Liver (tissue), 9 donors: ENCODE measurements around the gene MYH11. TPM values are rescaled to one million over a fixed set of nuclear protein-coding genes. Genes with fewer than 3 reads are reported as not detected.

ENCODE experiments used
- DNase-seq: peaks from one replicate; pipeline ENCODE4 v3.0.0-alpha.2; 2017; ENCODE audit warnings: low spot score
- H3K27ac ChIP-seq, 2 donors: one replicate each; pipeline ENCODE4 v1.7.0; 2013; ENCODE audit warnings: inconsistent platforms in 2 of 2, low read length in 2 of 2, control low read depth in 1 of 2, low read depth in 1 of 2, mild to moderate bottlenecking in 1 of 2
- H3K27me3 ChIP-seq, 4 donors: one replicate each; pipeline versions ENCODE4 v1.6.1 to v1.7.0; 2013; ENCODE audit warnings: low read length in 3 of 4, inconsistent platforms in 1 of 4, mild to moderate bottlenecking in 1 of 4, moderate library complexity in 1 of 4; ENCODE audit not compliant: control insufficient read depth in 4 of 4, insufficient read depth in 4 of 4
- H3K36me3 ChIP-seq, 4 donors: one replicate each; pipeline versions ENCODE4 v1.6.1 to v1.7.0; 2013; ENCODE audit warnings: low read length in 3 of 4, mild to moderate bottlenecking in 3 of 4, low read depth in 1 of 4, moderate library complexity in 1 of 4; ENCODE audit not compliant: control insufficient read depth in 4 of 4, insufficient read depth in 3 of 4
- H3K4me1 ChIP-seq, 4 donors: one replicate each; pipeline versions ENCODE4 v1.6.1 to v1.7.0; 2013; ENCODE audit warnings: low read length in 3 of 4, mild to moderate bottlenecking in 3 of 4, moderate library complexity in 1 of 4; ENCODE audit not compliant: control insufficient read depth in 4 of 4, insufficient read depth in 4 of 4
- H3K4me3 ChIP-seq, 3 donors: one replicate each; pipeline versions ENCODE4 v1.6.1 to v1.7.0; 2013; ENCODE audit warnings: low read length in 3 of 3, control low read depth in 1 of 3, low read depth in 1 of 3, mild to moderate bottlenecking in 1 of 3
- H3K9ac ChIP-seq, 2 donors: one replicate each; pipeline ENCODE4 v1.7.0; 2013; ENCODE audit warnings: low read length in 2 of 2, mild to moderate bottlenecking in 2 of 2, moderate library complexity in 2 of 2, control low read depth in 1 of 2, low read depth in 1 of 2
- H3K9me3 ChIP-seq, 4 donors: one replicate each; pipeline versions ENCODE4 v1.6.1 to v1.7.0; 2013; ENCODE audit warnings: low read length in 3 of 4; ENCODE audit not compliant: control insufficient read depth in 4 of 4
- EGR1 ChIP-seq, 2 donors: IDR thresholded peaks; 2 replicates each; pipeline ENCODE4 v1.6.1; 2016 to 2018; ENCODE audit warnings: antibody characterized with exemption in 2 of 2, low read depth in 2 of 2
- FOXA1 ChIP-seq: IDR thresholded peaks from 2 replicates; pipeline ENCODE4 v1.6.1; 2016; ENCODE audit warnings: antibody characterized with exemption
- GABPA ChIP-seq, 2 donors: IDR thresholded peaks in 1 of 2; conservative IDR thresholded peaks in 1 of 2; 2 replicates each; pipeline ENCODE4 v1.6.1; 2016; ENCODE audit warnings: antibody characterized with exemption in 2 of 2, mild to moderate bottlenecking in 1 of 2, moderate library complexity in 1 of 2
- HNF4A ChIP-seq, 2 donors: conservative IDR thresholded peaks; 2 replicates each; pipeline ENCODE4 v1.6.1; 2016; ENCODE audit warnings: antibody characterized with exemption in 2 of 2, mild to moderate bottlenecking in 2 of 2
- HNF4G ChIP-seq: IDR thresholded peaks from 2 replicates; pipeline ENCODE4 v1.6.1; 2016; ENCODE audit warnings: antibody characterized with exemption
- JUND ChIP-seq, 2 donors: IDR thresholded peaks; 2 replicates each; pipeline ENCODE4 v1.6.1; 2016; ENCODE audit warnings: antibody characterized with exemption in 2 of 2
- NR2F2 ChIP-seq: IDR thresholded peaks from 2 replicates; pipeline ENCODE4 v1.6.1; 2016; ENCODE audit warnings: antibody characterized with exemption
- RXRA ChIP-seq, 2 donors: IDR thresholded peaks; 2 replicates each; pipeline ENCODE4 v1.6.1; 2017 to 2018; ENCODE audit warnings: antibody characterized with exemption in 2 of 2, mild to moderate bottlenecking in 1 of 2
- SP1 ChIP-seq: IDR thresholded peaks from 2 replicates; pipeline ENCODE4 v1.6.1; 2018; ENCODE audit warnings: antibody characterized with exemption, mild to moderate bottlenecking
- TAF1 ChIP-seq: conservative IDR thresholded peaks from 2 replicates; pipeline ENCODE4 v1.6.1; 2016; ENCODE audit warnings: antibody characterized with exemption, mild to moderate bottlenecking
- YY1 ChIP-seq: IDR thresholded peaks from 2 replicates; pipeline ENCODE4 v1.6.1; 2016; ENCODE audit warnings: antibody characterized with exemption, mild to moderate bottlenecking
- ZBTB33 ChIP-seq: IDR thresholded peaks from 2 replicates; pipeline ENCODE4 v1.6.1; 2016; ENCODE audit warnings: antibody characterized with exemption
- WGBS: extraction: QIAGEN DNeasy Blood & Tissue Kit; methylation state at CpG from one replicate; pipeline ENCODE4 v1.1.7; 2013; 5-methylcytosine and 5-hydroxymethylcytosine counted together
- polyA plus RNA-seq, 2 donors: library from polyadenylated mRNA; stranded (reverse) in 1 of 2; unstranded in 1 of 2; fragments of 200-250 nt in 1 of 2; fragments of >200 nt in 1 of 2; fragmentation: Nextera tagmentation in 1 of 2; extraction: Ambion mirVana in 1 of 2; gene quantifications; one replicate each; pipeline versions ENCODE4 v1.2.1 to v1.2.3, GENCODE V29; 2013 to 2015
- total RNA-seq, 2 donors: library from RNA; depleted of rRNA; stranded (reverse); fragments of >200 nt; gene quantifications; one replicate each; pipeline ENCODE4 v1.2.3, GENCODE V29; 2014
- TF ChIP-seq, protein P1 (sequence below): IDR thresholded peaks from 2 replicates; pipeline ENCODE4 v1.6.1; 2016; ENCODE audit warnings: antibody characterized with exemption
- TF ChIP-seq, protein P2 (sequence below): IDR thresholded peaks from 2 replicates; pipeline ENCODE4 v1.6.1; 2016; ENCODE audit warnings: antibody characterized with exemption
- TF ChIP-seq, protein P3 (sequence below): fragments of 150-350 bp; IDR thresholded peaks from 2 replicates; pipeline ENCODE4 v1.5.1; 2017; ENCODE audit warnings: improper control_type of control experiment, low read depth, low read length; ENCODE audit not compliant: missing input control
- TF ChIP-seq, protein P4 (sequence below): IDR thresholded peaks from 2 replicates; pipeline ENCODE4 v1.6.1; 2016; ENCODE audit warnings: antibody characterized with exemption, mild to moderate bottlenecking
- donor health status: healthy.
- donor health status: healthy.
- donor health status: healthy.
- donor health status: healthy.
- donor health status: healthy.

The MYH11 gene
- total and polyA plus RNA-seq, 4 donors: 0.51 to 33.7 (median 4.0) TPM

DNA sequence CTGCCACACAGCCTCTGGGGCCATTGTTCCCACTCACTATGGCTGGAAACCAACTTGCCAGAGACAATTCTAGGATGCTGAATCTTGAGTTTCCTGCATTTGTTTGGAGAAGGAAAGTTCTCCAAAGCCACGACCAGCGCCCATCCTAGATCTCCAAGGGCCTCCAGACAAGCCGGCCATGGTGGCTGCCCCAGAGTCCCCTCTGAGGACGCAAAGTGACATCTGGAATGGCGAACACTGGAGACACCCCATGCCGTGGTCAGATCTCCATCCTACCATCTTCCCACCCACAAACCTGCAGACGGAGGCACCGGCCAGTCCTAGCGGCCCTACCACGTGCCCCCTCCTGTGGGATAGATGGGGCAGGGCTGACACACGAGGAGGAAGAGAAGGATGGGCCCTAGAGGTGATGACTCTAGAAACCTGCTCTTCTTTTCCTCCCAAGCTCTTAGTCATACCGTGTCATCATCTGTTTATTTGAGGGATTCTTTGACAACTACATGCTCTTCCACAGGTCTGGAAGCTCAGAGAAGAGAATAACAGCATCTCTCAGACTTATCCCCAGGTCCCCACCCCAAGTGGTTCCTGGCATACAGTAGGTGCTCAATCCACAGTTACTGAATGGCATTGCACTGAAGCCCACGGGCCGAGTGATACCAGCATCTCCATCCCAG, 71.3 kb downstream of the MYH11 start:
- Histone ChIP-seq H3K36me3 (no peaks in the 10 kb centered on the region), H3K9me3 (no peaks in the 10 kb centered on the region), H3K4me1 (no peaks in the 10 kb centered on the region), H3K4me3 (no peak overlapping the region), H3K9ac (no peak overlapping the region), H3K27ac (no peak overlapping the region), H3K27me3 (no peaks in the 10 kb centered on the region)
- no peak for DNase-seq
- TF ChIP-seq, protein P1, sequence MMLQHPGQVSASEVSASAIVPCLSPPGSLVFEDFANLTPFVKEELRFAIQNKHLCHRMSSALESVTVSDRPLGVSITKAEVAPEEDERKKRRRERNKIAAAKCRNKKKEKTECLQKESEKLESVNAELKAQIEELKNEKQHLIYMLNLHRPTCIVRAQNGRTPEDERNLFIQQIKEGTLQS: no peak
- TF ChIP-seq, protein P2, sequence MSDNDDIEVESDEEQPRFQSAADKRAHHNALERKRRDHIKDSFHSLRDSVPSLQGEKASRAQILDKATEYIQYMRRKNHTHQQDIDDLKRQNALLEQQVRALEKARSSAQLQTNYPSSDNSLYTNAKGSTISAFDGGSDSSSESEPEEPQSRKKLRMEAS: no peak
- TF ChIP-seq EGR1 (IDR thresholded peaks at IDR 0.05; ENCODE audit: low read depth in 2 of 2): no peak
- TF ChIP-seq YY1: no peak
- no peak for TF ChIP-seq GABPA (IDR thresholded peaks at IDR 0.05 in 1 of 2, conservative IDR thresholded peaks at IDR 0.05 in 1 of 2)
- no peak for TF ChIP-seq NR2F2
- no peak for TF ChIP-seq HNF4A (conservative IDR thresholded peaks at IDR 0.05)
- no peak for TF ChIP-seq TAF1
- no peak for TF ChIP-seq JUND (IDR thresholded peaks at IDR 0.05)
- TF ChIP-seq, protein P3, sequence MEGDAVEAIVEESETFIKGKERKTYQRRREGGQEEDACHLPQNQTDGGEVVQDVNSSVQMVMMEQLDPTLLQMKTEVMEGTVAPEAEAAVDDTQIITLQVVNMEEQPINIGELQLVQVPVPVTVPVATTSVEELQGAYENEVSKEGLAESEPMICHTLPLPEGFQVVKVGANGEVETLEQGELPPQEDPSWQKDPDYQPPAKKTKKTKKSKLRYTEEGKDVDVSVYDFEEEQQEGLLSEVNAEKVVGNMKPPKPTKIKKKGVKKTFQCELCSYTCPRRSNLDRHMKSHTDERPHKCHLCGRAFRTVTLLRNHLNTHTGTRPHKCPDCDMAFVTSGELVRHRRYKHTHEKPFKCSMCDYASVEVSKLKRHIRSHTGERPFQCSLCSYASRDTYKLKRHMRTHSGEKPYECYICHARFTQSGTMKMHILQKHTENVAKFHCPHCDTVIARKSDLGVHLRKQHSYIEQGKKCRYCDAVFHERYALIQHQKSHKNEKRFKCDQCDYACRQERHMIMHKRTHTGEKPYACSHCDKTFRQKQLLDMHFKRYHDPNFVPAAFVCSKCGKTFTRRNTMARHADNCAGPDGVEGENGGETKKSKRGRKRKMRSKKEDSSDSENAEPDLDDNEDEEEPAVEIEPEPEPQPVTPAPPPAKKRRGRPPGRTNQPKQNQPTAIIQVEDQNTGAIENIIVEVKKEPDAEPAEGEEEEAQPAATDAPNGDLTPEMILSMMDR: no peak
- TF ChIP-seq SP1: no peak
- no peak for TF ChIP-seq ZBTB33
- TF ChIP-seq HNF4G: no peak
- TF ChIP-seq, protein P4, sequence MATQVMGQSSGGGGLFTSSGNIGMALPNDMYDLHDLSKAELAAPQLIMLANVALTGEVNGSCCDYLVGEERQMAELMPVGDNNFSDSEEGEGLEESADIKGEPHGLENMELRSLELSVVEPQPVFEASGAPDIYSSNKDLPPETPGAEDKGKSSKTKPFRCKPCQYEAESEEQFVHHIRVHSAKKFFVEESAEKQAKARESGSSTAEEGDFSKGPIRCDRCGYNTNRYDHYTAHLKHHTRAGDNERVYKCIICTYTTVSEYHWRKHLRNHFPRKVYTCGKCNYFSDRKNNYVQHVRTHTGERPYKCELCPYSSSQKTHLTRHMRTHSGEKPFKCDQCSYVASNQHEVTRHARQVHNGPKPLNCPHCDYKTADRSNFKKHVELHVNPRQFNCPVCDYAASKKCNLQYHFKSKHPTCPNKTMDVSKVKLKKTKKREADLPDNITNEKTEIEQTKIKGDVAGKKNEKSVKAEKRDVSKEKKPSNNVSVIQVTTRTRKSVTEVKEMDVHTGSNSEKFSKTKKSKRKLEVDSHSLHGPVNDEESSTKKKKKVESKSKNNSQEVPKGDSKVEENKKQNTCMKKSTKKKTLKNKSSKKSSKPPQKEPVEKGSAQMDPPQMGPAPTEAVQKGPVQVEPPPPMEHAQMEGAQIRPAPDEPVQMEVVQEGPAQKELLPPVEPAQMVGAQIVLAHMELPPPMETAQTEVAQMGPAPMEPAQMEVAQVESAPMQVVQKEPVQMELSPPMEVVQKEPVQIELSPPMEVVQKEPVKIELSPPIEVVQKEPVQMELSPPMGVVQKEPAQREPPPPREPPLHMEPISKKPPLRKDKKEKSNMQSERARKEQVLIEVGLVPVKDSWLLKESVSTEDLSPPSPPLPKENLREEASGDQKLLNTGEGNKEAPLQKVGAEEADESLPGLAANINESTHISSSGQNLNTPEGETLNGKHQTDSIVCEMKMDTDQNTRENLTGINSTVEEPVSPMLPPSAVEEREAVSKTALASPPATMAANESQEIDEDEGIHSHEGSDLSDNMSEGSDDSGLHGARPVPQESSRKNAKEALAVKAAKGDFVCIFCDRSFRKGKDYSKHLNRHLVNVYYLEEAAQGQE: no peak
- 74% methylated on average over 14 of the region's 14 CpGs for WGBS

DNA sequence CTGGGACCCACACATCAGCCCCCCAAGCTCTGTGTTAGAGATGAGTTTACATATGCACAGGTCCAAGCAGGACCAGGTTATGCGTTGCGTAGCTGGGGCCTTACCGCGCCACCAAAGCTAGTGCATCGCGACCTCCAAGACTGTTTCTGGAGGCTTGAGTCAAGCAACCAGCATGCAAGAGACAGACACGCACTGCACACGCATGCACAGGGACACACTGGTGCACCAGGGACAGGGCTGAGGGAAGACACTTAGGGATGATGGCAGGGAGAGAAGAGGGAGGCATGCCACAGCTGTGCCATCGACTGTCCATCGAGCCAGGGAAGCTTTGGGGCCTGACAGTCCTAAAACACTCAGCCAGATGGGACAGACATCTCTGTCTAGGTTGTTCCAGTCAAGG, 72.8 kb downstream of the MYH11 start:
- no peak for DNase-seq
- H3K9ac ChIP-seq: no peak overlapping the region
- no peaks in the 10 kb centered on the region for H3K36me3 ChIP-seq
- no peaks in the 10 kb centered on the region for H3K4me1 ChIP-seq
- H3K27me3 ChIP-seq: no peaks in the 10 kb centered on the region
- WGBS: 97% methylated on average over 10 of the region's 10 CpGs
- H3K27ac ChIP-seq: no peak overlapping the region
- H3K9me3 ChIP-seq: no peaks in the 10 kb centered on the region
- no peak overlapping the region for H3K4me3 ChIP-seq
- no peak for TF ChIP-seq FOXA1
- TF ChIP-seq GABPA (IDR thresholded peaks at IDR 0.05 in 1 of 2, conservative IDR thresholded peaks at IDR 0.05 in 1 of 2): no peak
- TF ChIP-seq, protein P3: no peak
- no peak for TF ChIP-seq HNF4G
- TF ChIP-seq HNF4A (conservative IDR thresholded peaks at IDR 0.05): no peak
- TF ChIP-seq EGR1 (IDR thresholded peaks at IDR 0.05; ENCODE audit: low read depth in 2 of 2): no peak
- no peak for TF ChIP-seq NR2F2
- no peak for TF ChIP-seq RXRA (IDR thresholded peaks at IDR 0.05)
- no peak for TF ChIP-seq YY1
- TF ChIP-seq SP1: no peak
- TF ChIP-seq, protein P1: no peak
- no peak for TF ChIP-seq TAF1
